Progenitor cell of endocrine pancreas (in vitro differentiated cells): ENCODE measurements around the gene PRXL2B. TPM values are rescaled to one million over a fixed set of nuclear protein-coding genes. Genes with fewer than 3 reads are reported as not detected.

ENCODE experiments used
- DNase-seq: peaks from one replicate; pipeline ENCODE4 v3.0.0; 2021; ENCODE audit warnings: low spot score; ENCODE audit not compliant: unreplicated experiment
- H3K27ac Mint-ChIP-seq: 2 replicates; pipeline ENCODE4 v1.8.0; 2021; ENCODE audit warnings: mild to moderate bottlenecking, moderate library complexity, mixed read lengths
- H3K27me3 Mint-ChIP-seq: 2 replicates; pipeline ENCODE4 v1.8.0; 2021; ENCODE audit warnings: mixed read lengths
- H3K36me3 Mint-ChIP-seq: 2 replicates; pipeline ENCODE4 v1.8.0; 2022; ENCODE audit warnings: mixed read lengths; ENCODE audit not compliant: insufficient read depth
- H3K4me1 Mint-ChIP-seq: 2 replicates; pipeline ENCODE4 v1.8.0; 2021; ENCODE audit warnings: low read depth, mixed read lengths
- H3K4me3 Mint-ChIP-seq: 2 replicates; pipeline ENCODE4 v1.8.0; 2021; ENCODE audit warnings: low read depth, mild to moderate bottlenecking, moderate library complexity, mixed read lengths
- H3K9me3 Mint-ChIP-seq: 2 replicates; pipeline ENCODE4 v1.8.0; 2021; ENCODE audit warnings: low read depth, mixed read lengths
- CTCF ChIP-seq: fragments of 200-600 bp; sonication (generic); IDR thresholded peaks from one replicate; pipeline ENCODE4 v1.5.0; 2021; ENCODE audit warnings: antibody characterized with exemption, mild to moderate bottlenecking; ENCODE audit not compliant: unreplicated experiment
- total RNA-seq: library from RNA; stranded (reverse); gene quantifications from 2 replicates; pipeline ENCODE4 v1.2.1, GENCODE V29; 2021

The PRXL2B gene
- total RNA-seq, 1 donor from 2014 or later, result 36.4 TPM

DNA sequence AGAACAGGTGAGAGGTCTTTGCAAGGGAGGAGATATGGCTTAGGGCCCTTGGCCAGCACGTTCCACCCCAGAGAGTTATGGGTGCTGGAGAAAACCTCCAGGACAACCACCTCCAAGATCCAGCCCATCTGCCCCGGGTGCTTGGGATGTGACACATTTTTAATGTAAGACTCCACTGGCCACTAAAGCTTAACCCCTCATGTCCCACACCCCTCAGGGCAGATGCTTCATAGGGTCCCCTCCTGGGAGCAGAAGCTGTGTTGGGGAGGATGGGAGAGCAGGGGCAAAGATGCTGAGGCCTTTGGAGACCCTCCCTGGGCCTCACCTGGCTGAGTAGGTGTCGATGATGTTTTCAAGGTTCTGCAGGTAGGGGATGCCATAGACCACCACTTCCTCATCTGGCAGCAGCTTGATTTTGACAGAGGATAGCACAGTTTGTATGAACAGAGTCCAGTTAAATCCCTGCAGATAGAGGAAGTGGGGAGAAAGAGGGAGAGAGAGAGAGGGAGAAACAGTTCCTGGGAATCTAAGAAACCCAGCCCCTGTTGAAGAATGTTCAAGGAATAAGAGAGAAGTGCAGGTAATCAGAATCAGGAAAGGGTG lies 11.9 kb downstream of the PRXL2B start:
- peaks cover 5% of the 10 kb centered on the region for H3K9me3 Mint-ChIP-seq
- DNase-seq, result no peak
- peaks cover 1% of the 10 kb centered on the region for H3K4me1 Mint-ChIP-seq
- peaks cover 2% of the 10 kb centered on the region for H3K36me3 Mint-ChIP-seq
- no peak for TF ChIP-seq CTCF
- H3K27ac Mint-ChIP-seq, result no peak overlapping the region
- no peak overlapping the region for H3K4me3 Mint-ChIP-seq
- peaks cover 30% of the 10 kb centered on the region for H3K27me3 Mint-ChIP-seq

DNA sequence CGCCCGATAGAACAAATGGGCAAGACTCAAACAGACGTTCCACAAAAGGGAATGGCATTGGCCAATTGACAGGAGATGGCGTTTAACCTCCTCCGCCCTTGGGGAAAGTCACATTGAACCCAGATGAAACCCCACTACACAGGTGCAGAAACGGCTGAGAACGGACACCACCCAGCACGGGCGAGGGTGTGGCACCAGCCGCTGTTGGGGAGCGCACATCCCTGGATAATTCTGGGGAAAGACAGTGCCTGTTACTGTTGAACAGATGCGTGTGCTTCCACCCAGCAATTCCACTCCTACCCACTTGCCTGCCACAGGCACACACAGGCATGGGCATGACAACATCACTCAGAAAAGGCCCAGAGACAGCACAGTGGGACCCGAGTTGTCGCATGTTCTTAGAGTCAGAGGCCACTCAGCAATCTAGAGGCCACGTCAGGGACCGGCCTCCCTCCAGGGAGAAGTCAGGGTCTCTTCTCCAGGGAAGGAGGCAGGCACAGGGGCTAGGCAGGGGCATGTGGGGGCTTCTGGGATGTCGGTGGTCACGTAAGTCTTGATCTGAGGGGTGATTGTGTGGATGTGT lies 15.2 kb downstream of the PRXL2B start:
- H3K9me3 Mint-ChIP-seq, result peaks cover 5% of the 10 kb centered on the region
- no peak for DNase-seq

GRCh38 chr1:2602311-2602835 lies 15.8 kb downstream of the PRXL2B start:
- H3K36me3 Mint-ChIP-seq, result peaks cover 2% of the 10 kb centered on the region
- peak overlapping the region; percentile 89 for H3K27ac Mint-ChIP-seq
- TF ChIP-seq CTCF, result no peak
- peaks cover 5% of the 10 kb centered on the region for H3K9me3 Mint-ChIP-seq
- H3K27me3 Mint-ChIP-seq, result peaks cover 27% of the 10 kb centered on the region
- H3K4me3 Mint-ChIP-seq, result no peak overlapping the region
- DNase-seq, result no peak
- H3K4me1 Mint-ChIP-seq, result peaks cover 1% of the 10 kb centered on the region

More for the DNA sequence above, 15.2 kb downstream of the PRXL2B start:
- TF ChIP-seq CTCF, result no peak
- H3K4me1 Mint-ChIP-seq, result peaks cover 1% of the 10 kb centered on the region
- H3K27ac Mint-ChIP-seq, result no peak overlapping the region
- H3K4me3 Mint-ChIP-seq, result no peak overlapping the region
- H3K36me3 Mint-ChIP-seq, result peaks cover 2% of the 10 kb centered on the region
- peaks cover 30% of the 10 kb centered on the region for H3K27me3 Mint-ChIP-seq

- no peak for DNase-seq
- Mint-ChIP-seq H3K27me3 (peaks cover 26% of the 10 kb centered on the region), H3K9me3 (peaks cover 5% of the 10 kb centered on the region), H3K4me1 (peaks cover 1% of the 10 kb centered on the region), H3K27ac (peak overlapping the region; percentile 89), H3K4me3 (no peak overlapping the region), H3K36me3 (peaks cover 2% of the 10 kb centered on the region)
- TF ChIP-seq CTCF, result no peak
Measured at GRCh38 chr1:2602866-2603520, 16.4 kb downstream of the PRXL2B start.

DNA sequence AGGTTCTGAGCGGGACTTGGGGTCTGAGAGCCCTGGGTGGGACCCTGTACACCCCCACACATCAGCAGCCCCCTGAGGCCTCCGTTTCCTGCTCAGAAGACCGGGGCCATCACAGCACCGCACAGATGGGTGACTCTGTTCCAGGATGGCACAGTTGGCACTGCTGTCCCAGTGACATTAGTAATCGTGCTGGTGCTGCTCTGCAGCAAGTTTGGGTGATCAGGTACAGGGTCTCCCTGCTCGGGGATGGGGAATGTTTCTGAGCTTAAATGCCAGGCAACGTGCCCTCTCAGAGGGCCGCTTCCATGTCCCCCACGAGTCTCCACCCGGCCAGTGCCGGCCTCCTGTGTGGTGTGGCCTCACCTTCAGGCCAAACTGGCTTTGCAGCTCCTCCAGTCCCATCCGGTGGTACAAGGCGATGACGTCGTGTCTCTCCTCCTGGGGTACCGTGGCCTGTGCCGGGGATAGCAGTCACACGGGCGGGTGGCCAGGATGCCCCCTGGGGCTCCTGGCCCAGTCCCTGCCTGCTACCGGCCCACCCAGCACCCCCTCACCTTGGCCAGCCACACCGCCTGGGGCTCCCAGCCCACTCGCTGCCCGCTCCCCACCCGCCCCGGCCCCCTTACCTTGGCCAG lies 17.1 kb downstream of the PRXL2B start:
- H3K4me1 Mint-ChIP-seq, result peaks cover 1% of the 10 kb centered on the region

More for the DNA sequence above, 17.1 kb downstream of the PRXL2B start:
- Mint-ChIP-seq H3K4me3 (no peak overlapping the region), H3K27ac (no peak overlapping the region), H3K9me3 (peaks cover 2% of the 10 kb centered on the region), H3K36me3 (peaks cover under 1% of the 10 kb centered on the region), H3K27me3 (peaks cover 23% of the 10 kb centered on the region)
- TF ChIP-seq CTCF, result no peak
- no peak for DNase-seq
